Activated CD8-positive, alpha-beta memory T cell treated with anti-CD3 and anti-CD28 coated beads, Interleukin-2, amount 50 U/mL, for 1 hour (primary cell): ENCODE measurements around the gene ATP2C2.

Experiments used
- DNase-seq: peaks from one replicate; pipeline ENCODE4 v3.0.0-alpha.2; 2020; ENCODE audit errors: extremely low read depth

Gene ATP2C2

DNA sequence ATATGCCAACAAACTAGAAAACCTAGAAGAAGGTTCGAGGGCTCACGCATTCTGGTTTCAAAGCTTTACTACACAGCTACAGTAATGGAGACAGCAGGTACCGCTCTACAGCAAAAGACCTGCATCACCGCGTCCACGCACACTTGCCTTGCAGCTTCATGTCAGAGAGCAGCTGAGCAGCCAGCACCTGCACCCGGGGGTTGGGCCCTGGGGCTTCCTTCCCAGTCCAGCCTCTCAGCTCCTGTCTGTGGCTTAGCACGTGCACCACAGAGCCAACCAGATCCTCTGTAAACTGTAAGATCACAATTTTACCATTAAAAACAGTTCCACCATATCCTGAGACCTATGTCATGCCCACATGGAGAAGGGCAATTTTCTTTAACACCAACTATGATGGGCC lies 120.8 kb downstream of the ATP2C2 start:
- DNase-seq = no peak

DNA sequence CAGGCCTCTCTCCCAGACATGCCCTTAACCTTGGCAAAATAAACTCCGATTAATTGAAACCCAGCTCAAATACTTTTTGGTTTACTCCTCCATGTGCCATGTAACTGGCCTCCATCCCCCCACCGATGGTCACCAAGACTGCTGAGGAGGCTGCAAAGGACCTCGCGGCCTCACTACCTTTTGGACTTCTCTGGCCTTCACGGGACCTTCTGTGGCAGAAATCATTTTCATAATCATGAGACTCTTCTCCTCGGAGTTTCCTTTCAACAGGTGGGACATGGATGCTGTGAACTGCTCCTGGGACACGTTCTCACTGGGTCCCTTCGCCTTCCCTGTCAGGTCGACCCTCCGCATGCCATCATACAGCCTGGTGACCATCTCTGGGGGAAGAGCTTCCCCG lies 127.2 kb downstream of the ATP2C2 start:
- DNase-seq = no peak

DNA sequence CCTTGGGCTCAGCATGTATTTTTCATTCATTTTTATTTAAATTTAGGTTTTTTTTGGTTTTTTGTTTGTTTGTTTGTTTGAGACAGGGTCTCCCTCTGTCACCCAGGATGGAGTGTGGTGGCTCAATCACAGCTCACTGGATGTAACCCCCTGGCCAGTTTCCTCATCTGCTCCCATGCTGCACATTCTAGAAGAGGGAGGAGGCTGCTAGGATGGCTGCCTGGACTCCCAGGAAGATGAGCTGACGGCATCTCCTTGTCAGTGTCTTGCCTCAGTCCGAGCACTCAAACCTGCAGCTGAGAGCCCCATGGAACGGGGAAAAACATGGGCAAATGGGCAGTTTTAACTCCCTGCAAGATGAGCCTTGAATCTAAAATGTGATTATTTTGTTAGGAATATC lies 128.7 kb downstream of the ATP2C2 start:
- no peak for DNase-seq

DNA sequence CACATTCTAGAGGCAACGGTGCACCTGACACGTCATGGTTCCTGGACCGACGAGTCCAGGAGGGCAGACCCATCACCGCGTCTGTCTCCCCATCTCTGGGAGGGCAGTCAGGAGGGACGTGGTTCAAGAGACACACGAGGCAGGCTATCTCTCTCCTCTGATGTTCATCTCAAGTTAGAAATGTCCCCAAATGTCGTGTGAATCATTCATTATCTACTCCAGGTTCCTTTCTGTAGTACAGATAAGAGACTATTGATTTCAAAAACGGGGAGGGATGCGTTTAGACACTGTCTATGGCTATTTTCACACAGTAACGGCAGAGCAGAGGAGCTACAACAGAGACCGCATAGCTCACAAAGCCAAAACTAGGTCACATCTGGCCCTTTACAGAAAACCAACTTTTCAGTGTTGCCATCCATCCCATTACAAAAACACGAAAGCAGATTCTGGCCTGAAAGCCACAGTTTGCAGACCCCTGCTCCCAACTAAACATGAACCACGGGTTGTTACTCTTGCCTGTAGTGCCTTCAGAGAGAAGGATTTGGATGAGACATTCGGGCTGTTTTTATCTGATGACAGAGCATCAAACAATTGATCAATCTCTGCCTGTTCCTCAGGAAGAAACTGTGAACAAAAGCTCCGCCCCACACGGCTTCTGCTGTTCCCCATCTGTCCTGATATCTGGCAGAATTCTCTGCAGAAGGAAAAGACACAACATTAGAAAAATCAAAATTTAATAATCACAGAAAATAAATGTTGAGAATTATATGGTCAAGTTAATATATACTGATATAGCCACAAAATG lies 129.3 kb downstream of the ATP2C2 start:
- DNase-seq = no peak

DNA sequence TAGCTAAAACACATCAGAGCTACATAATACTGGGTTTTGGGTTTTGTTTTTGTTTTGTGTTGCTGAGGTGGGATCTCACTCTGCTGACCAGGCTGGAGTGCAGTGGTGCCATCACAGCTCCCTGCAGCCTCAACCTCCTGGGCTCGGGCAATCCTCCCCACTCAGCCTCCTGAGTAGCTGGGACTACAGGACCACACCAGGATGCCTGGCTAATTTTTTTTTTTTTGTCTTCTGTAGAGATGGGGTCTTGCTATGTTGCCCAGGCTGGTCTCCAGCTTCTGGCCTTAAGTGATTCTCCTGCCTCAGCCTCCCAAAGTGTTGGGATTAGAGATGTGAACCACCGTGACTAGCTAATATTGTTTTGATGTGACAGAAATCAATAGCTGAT lies 129.9 kb downstream of the ATP2C2 start:
- no peak for DNase-seq

DNA sequence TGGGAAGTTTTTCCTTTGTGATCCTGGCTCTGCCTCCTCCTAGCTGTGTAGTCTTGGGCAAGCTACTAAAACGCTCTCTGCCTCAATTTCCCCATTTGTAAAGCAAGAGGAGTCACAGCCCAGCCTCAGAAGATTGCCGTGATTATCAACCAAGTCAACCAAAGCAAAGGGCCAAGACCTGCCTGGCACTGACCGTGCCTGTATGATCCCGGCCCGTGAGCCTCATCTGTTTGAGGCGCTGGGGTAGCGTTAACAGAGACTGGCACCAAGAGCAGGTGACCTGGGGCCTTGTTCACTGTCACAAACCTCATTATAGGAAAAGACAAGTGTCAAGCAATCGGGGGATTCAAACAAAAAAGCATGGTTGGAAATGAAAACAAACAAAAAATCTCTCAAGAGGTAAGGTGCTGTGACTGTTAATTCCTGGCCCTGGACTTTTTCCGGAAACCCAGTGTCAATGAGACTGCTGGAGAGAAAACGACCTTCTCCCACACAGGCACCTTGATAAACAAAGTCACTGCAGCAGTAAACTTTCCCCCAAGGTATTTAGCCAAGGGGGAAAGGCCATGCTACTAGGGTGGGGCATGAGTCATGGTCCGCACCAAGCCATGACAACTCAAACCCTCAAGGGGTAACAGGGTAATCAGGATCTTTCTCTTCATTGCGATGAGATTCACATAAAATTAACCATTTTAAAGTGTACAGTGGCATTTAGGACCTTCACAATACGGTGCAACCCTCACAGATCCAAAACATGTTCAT lies 130.7 kb downstream of the ATP2C2 start:
- no peak for DNase-seq

DNA sequence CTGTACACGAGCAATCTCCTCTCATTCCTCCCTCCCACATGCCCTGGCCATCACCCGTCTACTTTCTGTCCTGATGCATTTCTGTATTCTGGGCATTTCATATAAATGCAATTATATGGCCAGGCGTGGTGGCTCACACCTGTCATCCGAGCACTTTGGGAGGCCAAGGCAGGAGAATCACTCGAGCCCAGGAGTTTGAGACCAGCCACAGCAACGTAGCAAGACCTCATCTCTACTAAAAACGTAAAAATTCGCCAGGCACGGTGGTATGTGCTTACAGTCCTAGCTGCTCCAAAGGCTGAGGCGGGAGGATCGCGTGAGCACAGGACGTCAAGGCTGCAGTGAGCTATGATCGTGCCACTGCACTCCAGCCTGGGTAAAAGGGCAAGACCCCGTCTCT lies 131.3 kb downstream of the ATP2C2 start:
- no peak for DNase-seq

DNA sequence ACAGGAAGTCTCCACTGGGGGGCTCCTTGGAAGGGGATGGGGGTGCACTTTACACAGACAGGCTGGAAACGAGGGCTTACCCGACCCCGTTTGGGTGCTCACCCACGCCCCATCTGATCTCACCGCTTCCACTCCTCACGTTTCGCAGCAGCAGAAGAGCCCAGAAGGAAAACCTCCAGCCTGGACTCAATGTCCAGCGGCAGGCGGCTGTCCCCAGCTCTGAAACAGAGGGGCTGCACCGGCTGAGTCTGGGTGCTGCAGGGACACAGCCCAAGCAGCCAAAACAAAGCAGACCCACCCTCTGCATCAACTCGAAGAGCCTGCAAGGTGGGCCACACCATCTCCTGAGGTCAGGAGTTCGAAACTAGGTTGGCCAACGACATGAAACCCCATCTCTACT lies 132.2 kb downstream of the ATP2C2 start:
- DNase-seq = no peak

DNA sequence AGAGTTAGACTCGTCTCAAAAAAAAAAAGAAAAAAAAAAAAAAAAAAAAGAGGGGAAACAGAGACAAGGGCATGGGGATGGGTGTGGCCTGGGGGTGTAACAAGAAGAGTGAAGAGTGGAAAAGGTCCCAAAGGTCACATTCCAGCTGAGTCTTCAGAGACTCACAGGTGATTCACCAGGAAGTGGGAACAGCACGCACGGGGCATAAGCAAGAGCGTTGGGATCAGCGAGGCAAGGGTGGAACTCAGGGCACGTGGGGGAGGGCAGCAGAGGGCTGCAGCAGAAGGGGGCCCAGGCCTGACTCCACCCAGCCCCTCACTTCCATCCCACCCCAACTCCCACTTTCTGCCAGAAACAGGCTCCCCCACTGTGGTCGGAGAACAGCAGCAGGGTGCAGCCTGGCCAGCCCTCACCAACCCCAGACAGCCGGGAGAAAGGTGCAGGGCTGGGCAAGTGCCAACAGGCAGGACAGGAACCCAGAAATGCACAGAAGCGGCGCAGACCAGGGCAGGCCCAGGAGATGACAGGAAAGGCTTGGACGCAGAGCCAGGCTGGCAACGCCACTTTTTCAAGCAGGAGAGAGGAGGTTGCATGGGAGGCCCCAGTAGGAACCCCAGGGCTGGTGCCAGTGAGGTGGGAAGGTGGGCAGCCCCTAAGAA lies 132.9 kb downstream of the ATP2C2 start:
- no peak for DNase-seq

DNA sequence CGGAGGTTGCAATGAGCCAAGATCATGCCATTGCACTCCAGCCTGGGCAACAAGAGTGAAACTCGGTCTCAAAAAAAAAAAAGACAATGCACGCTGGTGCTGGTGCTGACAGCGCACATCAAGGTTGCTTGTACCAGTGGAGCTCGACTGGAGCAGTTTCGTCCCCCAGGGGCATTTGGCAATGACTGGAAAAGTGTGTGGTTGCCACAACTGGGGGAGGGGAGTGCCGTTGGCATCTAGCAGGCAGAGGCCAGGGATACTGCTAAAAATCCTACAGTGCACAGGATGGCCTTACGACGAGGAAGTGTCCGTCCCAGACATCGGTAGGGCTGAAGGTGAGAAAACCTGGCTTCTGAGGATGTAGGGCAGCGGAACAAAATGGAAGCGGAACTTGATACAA lies 133.7 kb downstream of the ATP2C2 start:
- DNase-seq = no peak

DNA sequence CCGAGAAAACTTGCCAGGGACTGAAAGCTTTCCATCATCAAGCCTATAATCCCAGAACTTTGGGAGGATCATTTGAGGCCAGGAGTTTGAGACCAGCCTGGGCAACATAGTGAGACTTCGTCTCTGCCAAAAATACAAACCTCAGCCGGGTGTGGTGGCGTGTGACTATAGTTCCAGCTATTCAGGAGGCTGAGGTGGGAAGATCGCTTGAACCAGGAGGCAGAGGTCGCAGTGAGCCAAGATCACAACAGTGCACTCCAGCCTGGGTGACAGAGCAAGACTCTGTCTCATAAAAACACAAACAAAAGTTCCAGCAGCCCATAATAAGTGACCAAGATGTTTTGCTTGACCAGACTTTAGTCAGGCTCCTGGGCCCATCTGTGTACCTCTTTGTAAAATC lies 134.2 kb downstream of the ATP2C2 start:
- DNase-seq = no peak

DNA sequence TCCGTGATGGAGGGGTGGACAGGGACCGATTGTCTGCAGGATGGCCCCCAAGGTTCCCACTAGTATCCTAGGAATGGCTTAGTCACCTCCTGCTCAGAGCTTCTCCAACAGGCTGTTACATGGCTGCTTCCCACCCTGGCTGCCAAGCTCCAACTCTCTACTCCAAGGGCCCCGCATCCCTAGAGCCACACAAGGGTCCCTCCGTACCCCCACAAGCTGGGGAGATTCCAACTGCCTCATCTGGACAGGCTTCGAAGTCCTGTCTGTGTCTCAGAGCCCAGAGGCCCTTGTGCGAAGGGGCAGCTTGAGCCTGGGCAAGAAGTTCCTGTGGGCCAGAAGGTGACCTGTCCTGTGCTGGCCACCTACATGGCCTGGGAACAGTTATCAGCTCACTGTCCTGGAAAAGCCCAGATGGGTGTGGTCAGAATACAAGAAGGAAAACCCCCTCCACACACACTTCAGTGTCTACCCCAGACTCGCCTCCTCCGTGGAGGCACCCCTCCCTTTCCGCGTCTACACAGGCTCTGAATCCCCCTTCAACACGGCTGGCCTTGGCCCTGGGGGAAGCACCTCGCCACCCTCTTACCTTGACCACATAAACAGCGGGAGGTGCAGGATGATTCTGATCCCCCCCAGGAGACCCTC lies 135.5 kb downstream of the ATP2C2 start:
- DNase-seq = no peak

DNA sequence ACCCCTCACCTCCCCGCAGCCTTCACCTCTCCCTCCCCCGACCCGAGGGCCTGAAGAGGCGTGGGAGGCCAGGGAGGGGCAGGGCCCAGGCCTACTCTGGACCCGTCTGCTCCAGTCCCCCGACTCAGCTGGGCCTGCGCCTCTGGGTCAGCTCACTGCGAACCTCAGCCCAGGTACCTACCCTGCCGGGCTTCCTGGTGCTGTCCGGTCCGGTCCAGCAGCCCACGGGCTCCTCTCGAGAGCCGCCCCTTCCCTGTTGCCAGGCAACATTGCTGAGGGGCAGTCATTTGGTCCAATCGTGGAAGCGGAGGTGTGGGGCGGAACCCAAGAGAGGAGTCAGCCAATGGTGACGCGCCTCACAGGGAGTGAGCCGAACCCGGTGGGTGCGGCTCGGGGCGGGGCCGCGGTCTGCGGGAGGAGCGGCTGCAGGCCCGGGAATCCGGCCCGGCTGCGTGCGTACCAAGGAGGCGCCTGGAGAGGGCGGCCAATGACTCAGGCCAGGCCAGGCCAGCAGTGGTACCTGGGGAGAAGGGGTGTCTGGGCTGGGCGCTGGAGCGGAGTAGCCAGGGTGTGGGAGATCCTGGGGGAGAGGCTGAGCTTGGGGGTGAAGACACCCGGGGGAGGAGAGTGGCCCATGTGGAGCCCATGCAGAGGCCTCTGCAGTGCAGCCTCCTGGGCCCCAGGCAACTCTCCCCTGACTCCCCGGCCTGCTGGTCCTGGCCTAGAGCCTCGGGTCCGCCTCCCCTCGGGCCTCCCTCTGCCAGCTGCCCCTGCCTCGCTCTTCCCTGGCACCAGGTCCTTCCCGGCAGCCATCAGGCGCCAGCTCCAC lies 136.3 kb downstream of the ATP2C2 start, which contains the start of gene MEAK7:
MEAK7 (minus strand) TSS at position 240 of the 829 bp plus-strand sequence. CDS start 6,573 bp downstream, outside the sequence.
- peak; percentile 89 for DNase-seq

DNA sequence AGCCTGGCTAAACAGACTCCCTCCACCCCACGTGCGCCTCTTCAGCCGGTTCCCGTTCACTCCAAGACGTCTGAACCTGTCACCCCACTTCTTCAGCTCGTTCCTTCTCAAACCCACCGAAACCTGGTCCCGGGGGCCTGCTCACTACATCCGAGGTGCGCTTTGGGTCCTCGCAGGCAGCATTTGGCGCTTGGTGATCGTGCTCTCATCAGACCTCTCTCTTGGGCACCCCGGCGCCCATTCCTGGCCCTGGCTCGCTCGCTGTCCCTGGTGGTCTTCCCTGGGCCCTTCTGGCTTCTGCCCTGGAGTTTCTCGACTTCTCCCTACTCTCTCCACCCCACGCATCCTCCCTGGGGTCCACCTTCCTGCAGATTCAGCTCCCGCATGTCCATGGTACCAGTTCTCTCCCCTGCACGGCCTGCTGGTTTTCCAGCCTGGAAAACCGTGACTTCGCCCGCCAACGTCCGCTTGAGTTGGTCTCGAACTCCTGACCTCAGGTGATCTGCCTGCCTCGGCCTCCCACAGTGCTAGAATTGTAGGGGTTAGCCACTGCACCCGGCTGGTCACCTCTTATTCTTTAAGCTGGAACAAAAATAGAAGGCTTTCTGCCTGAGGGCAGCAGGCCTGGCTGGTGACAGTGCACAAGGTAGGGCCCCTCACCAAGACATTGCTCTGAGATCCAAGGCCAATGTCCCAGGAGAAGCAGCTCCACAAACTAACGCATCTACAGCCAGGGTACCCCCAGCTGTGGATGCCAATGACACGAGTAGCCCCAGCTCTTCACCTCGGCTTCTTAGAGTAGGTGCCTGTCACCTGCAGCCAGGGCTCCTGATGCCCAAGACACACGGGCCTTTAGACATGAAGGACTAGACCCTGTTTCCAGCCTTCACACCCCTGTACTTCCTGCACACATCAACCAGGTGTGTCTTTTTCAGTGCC lies 137.2 kb downstream of the ATP2C2 start:
- DNase-seq = no peak

DNA sequence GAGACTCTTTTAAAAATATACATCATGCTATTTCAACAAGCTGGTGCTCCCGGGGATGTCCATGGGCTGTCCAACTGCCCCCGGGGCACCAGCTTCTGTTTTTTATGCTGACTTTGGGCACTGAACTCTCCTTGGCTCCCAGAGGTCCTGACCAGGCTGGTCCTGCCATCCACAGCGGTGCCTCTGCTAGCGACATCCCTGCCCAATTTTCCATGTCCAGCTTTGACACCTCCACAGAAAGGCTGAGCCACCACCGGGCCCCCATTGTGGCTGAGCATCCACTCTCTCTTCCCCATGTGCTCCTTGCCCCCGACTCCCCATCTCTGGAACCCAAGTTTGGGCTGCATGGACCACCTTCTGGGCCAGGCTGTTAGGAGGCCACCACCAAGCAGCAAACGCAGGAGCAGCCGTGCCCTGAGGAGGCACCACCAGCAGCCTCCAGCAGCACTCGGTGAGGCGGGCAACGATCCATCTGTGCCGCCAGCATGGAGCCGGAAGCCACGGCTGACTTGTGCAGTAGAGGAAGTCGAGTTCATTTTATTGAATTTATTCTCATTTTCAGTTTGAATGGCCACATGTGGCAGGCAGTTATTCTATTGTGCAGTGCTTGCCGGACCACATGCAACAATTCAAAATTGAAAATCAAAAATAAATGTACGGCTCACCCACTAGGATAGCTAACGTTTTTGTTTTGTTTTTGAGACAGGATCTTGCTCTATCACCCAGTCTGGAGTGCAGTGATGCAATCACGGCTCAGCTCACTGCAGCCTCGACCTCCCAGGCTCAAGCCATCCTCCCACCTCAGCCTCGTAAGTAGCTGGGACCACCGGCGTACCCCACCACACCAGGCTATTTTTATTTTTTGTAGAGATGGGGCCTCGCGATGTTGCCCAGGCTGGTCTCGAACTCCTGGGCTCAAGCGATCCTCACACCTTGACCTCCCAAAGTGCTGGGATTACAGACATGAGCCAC lies 139.0 kb downstream of the ATP2C2 start:
- DNase-seq = no peak

DNA sequence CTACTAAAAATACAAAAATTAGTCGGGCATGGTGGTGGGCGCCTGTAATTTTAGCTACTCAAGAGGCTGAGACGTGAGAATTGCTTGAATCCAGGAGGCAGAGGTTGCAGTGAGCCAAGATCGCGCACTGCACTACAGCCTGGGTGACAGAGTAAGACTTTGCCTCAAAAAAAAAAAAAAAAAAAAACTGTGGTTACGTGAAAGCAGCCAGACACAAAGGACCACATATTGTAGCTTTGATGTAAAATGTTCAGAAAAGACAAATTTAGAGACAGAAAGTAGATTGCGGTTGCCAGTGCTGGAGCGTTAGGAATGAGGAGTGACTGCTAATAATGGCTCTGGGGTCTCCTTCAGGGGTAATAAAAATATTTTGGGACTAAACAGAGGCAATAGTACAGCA lies 140.2 kb downstream of the ATP2C2 start:
- no peak for DNase-seq

DNA sequence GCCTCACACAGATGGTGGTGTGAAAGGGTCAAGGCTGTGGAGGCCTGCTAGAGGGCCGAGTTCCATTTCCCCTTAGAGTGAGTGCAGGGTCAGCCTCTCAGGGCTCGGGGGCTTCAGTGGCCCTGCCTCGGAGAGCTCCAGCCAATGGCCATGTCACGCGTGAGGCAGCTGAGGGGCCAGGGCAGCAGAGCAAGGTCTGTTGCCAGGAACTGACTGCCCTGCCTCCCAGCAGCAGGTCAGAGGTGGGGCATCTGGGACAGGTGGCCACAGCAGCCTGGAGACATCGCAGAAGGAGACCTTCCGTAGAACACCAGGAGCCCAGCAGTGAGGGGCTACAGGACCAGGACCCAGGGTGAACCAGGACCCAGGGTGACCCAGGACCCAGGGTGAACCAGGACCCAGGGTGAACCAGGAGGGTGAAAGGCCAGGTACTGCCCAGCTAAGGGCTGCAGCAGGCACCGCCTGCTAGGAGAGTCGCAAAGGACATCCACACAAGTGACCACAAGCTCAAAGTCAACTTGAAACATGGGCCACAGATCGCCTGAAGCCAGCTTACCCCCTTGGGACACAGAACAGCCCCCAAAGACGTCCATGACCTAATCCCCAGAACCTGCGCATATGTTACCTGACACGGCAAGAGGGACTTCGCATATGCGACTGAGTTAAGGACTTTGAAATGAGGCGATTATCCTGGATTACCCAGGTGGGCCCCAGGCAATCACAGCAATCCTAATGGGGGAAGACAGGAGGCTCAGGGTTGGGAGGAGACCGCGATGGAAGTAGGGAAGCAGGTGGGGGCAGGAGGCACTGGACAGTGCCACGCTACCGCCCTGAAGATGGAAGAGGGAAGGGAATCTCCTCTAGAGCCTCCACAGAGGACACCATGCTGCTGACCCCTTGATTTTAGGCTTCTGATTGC lies 141.0 kb downstream of the ATP2C2 start:
- no peak for DNase-seq
